AG20443 (cell line): ENCODE data around the gene P3R3URF.
"Not testable (repeated sequence)": the region's sequence is repeated elsewhere in the genome, so short reads cannot be mapped to it uniquely, and the experiment has no call there.

Source experiments
- DNase-seq: peaks from one replicate; pipeline ENCODE4 v3.0.0; 2012; ENCODE audit warnings: low spot score, mixed read lengths

The P3R3URF gene

DNA sequence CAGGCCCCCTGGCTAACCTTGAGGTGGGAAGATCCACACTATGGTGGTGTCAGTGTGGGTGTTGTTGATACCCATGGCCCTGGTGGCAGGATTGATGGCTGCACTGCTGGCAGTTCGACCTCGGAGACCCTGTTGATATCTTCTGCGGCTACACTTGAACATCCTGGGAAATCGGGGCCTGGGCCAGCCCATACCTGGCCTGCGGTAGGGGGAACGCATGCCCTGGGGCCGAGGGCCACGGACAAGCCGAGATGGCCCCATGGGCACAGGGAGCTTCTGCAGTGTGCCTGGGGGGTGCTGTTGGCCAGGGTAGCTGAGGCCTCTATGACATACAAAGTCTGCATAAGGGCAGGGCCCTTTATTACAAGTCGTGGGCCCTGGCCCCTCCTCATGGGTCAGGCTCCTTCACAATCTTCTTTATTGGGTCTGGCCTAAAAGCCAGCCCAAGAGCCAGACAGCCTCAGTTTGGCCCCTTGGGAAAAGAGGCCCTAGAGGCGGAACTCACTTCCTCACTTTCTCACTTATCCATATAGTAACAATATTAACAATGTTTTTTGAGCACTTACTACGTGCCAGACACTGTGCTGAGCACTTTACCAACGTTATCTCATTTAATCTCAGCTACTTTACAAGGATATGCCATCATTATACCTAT is at the start of gene P3R3URF:
P3R3URF (minus strand) TSS at position 278 of the 655 bp plus-strand sequence; CDS start at position 261, 17 bp downstream.
- no peak for DNase-seq

DNA sequence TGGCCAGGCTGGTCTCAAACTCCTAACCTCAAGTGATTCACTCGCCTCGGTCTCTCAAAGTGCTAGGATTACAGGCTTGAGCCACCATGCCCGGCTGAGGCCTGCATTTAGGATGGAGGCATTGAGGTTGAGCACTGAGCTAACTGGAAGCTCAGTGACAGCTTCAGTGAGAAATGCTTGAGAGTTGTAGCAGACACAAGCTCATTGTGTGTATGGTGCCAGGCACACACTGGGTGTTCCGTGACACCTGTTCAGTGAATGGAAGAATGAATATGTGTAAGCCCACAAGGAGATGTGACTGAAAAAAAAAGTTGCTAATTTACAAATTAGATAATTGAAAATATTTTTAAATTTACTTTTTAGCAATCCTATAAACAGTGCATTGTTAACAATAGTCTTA is 48.7 kb upstream of the P3R3URF start:
- DNase-seq = no peak

DNA sequence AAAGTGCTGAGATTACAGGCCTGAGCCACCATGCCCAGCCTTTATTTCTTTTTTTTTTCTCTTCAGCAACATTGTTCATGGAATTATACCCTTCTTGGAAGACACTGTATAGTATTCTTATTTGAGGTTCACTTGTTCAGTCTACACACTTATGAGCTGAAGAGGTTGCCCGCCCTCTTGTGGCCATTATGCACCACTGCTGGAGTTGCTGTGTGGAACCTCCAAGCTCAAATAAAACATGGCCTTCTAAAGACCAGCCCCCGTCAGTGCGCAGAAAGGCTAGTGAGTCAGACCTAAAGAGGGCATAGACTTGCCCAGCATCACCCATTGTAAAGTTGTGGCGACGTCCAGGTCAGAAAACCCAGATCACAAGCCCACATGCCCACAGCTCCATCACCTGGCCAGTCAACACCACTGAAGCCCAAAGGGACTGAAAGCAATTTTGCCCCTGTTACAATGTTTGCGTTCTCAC is 47.2 kb upstream of the P3R3URF start:
- peak; percentile 82 for DNase-seq

DNA sequence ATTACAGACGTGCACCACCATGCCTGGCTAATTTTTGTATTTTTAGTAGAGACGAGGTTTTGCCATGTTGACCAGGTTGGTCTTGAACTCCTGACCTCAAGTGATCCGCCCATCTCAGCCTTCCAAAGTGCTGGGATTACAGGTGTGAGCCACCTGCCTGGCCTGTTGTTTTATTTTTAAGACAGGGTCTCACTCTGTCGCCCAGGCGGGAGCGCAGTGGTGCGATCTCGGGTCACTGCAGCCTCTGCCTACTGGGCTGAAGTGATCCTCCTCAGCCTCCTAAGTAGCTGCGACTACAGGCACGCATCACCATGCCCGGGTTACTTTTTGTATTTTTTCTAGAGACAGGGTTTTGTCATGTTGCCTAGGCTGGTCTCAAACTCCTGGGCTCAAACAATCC is 46.8 kb upstream of the P3R3URF start:
- not testable (repeated sequence) for DNase-seq

DNA sequence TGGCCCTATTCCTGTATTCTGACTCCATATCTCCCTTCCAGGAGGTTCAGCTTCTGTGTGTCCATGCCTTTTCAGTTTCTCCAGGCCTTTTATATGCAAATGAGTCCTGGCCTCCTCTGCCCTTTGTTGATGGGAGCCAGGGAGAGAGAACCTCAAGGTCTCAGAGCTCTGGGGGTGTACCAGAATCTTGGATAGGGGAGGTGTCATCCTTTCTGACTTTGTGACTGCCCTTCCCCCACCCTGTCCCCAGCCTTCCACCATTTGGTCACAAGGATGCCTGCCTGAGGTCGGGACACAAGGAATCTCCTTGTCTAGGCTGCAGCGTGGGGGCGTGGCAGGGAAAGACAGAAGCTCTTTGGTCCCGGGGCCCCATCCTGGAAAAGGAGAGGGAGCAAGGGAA is 45.5 kb upstream of the P3R3URF start:
- DNase-seq = no peak

DNA sequence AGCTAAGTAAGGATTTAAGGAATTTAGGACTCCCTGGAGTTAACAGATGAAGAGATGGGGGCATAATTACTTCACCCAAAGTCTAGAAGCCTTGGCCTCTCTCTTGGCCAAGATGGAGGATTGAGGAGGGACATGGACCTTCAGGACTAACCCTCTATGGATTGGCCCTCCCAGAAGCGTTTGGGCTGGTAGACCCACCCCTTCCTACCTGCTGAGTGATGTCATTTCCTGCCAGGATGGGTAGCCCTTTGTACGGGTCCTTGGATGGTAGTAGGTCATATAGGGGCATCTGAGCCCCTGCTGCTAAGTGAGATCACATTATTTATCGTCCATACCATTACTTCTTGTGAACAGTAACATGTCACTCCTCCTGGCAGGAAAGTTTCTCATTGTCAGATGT is 44.5 kb upstream of the P3R3URF start:
- no peak for DNase-seq

DNA sequence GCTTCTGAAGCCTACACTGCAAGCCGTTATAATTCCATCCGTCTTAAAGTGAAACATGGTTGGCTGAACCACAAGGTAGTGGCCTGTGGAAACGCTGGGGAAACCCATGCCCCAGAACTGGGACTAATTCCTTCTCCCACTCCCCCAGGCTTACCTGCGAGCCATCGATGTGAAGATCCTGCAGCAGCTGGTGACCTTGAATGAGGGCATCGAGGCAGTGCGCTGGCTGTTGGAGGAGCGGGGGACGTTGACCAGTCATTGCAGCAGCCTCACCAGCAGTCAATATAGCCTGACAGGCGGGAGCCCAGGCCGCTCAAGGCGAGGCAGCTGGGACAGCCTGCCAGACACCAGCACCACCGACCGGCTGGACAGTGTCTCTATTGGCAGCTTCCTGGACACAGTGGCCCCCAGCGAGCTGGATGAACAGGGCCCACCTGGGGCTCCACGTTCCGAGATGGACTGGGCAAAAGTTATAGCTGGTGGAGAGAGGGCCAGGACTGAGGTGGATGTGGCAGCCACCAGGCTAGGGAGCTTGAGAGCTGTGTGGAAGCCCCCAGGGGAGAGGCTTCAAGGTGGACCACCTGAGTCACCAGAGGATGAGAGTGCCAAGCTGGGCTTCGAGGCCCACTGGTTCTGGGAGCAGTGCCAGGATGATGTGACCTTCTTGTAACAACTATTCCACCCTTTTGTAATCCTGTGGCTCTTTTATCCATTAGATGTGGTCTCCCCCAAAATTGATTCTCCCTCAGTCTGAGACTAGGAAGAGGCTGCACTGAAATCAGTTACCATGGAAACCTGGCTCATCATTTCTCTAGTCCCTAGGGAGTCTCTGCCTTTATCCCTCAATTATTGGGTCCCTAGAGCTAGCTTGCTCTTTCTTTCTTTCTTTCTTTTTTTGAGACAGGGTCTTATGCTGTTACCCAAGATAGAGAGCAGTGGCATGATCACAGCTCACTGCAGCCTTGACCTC is 43.5 kb upstream of the P3R3URF start:
- no peak for DNase-seq

DNA sequence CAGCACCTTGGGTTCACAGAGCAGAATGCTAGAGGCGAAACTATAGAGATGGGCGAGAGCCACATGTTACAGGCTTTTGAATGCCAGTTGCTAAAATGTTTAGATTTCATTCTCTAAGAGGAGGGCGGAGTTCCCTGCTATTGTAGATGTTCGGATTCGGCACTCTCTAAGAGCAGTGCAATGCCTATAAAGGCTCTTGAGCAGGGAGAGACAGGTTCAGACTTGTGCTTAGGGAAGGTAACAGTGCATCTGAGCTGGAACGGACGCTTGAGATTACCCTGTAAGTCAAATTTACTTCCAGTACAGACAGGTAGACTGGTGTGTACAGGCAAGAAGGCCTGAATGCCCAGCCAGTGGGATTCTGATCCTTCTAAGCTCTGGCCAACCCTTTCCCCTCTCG is 42.2 kb upstream of the P3R3URF start:
- no peak for DNase-seq

DNA sequence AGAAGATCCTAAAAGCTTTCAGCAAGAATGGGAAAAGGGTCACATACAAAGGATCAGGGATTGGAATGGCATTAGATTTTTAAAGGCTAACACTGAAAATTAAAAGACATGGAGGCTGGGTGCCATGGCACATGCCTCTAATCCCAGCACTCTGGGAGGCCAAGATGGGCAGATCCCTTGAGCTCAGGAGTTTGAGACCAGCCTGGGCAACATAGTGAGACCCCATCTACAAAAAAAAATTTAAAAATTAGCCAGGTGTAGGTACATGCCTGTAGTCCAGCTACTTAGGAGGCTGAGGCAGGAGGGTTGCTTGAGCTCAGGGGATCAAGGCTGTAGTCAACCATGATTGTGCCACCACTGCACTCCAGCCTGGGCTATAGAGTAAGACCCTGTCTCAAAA is 39.2 kb upstream of the P3R3URF start:
- no peak for DNase-seq

DNA sequence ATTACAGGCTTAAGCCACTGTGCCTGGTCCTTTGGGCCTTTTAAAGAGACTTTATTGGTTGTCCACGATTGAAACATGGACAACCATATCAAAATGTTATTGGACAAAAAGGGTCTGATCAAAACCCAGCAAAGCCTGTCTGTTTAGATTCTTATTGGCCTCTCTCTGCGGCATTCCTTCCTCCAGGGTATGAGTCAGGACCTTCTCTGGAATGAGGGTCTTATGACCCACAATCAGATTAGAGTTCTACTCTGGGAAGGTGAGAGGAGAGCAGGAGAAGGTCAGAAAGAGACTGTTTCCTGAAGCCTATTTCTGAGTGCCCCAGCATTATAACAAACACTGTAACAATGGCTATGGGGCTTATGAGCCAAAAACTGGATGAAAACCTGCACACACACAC is 34.8 kb upstream of the P3R3URF start:
- no peak for DNase-seq

DNA sequence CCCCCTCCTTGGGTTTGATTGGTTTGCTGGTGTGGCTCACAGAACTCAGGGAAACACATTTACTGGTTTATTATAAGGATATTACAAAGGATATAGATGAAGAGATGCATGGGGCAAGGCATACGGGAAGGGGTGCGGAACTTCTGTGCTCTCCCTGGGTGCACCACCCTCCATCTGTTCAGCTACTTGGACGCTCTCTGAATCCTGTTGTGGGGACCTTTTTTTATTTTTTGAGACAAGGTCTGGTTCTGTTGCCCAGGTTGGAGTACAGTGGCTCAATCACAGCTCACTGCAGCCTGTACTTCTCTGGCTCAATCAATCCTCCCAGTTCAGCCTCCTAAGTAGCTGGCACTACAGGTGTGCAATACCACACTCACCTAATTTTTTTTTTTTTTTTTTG is 34.3 kb upstream of the P3R3URF start:
- no peak for DNase-seq

DNA sequence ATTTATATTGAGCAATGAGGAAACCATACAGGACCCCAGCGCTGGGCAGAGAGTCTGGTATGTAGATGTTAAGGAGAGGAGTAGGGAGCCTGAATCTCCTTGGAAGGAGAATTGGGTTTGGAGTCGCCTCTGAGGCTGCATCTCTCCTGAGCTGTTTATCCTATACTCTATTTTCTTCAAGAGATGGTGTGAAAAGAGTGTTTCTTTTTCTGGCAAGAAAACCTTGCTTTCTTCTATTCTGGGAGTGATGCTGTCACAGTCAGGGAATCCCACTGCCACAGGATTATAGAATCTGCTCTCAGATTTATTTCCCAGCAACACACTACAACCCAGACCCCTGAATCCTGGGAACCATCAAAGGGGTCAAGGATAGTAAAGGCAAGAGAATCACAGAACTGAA is 30.1 kb upstream of the P3R3URF start:
- DNase-seq = no peak

DNA sequence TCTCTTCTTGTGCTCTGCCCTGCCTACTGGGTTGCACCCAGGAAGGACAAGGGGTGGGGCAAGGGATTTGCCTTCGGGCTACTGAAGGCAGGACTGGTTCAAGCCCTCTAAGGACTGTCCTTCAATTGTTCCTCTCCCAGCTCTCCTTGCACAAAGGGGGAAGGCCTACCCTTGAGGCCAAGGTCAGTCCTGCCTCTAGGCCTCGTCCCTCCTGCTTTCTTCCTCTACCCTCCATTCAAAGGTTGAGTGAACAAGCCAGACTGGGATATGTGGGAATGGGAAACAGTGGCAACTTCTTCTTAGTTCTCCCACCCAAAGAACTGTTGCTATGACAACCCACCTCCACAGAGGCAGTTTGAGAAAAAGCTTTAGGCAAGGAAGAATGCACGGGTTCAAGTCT is 29.5 kb upstream of the P3R3URF start:
- DNase-seq = no peak

DNA sequence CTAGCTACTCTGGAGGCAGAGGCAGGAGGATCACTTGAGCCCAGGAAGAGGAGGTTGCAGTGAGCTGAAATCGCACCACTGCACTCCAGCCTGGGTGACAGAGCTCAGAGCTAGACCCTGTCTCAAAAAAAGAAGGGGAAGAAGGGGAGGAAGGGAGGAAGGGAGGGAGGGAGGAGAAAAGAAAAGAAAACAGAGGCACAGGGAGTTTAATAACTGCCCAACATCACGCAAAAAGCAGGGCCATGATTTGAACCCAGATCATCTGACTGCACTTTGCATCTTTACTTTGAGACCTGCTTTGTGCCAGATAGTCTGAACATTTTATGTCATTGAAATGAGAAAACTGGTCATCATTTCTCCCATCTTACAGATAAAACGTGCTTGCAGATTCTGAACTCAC is 28.9 kb upstream of the P3R3URF start:
- no peak for DNase-seq

DNA sequence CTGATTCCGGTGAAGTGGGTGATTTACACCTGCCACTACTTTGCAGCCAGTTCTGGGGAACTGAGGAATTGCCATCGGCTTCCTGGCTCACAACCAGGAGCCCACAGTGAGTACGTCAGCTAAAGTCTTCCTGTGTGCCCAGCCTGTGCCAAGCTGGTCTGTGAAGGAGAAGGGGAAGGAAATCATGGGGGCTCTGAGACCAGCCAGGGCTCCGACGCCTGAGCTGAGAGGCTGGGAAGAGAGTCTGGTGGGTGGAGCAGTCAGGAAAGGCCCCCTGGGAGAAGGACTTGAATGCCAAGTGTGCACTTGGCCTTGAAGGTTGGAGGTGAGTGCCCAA is 28.1 kb upstream of the P3R3URF start:
- DNase-seq = no peak

DNA sequence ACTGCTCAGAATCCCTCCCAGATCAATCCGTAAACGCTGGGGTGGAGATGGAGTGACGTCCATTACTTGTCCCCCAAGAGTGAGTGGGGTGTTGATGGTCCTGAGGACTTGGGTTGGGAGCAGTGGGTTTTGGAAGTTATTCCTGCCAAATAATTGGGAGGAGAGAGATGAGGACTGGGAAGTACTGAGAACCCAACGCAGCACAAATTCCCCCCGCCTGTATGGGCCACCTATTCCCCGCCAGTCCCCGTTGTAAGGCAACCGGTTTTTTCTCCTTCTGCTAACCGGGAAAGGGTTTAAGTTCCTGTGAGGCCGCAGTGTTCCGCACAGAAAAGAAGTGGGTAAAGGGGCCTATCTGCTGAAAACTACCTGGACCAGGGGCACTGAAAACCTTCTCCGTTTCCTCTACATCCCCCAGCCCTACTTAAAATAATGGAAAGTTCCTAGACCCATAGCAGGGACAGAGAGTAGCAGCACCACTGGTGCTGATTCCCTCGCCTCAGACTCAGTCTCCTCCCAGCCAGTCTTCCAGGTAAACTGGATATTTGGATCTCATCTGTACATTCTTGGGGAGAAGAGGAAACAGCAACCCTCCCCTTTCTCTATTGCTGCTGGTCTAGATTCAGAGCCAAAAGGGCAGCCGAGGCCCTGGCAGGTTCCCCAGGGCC is 27.6 kb upstream of the P3R3URF start:
- DNase-seq = peak; percentile 39

DNA sequence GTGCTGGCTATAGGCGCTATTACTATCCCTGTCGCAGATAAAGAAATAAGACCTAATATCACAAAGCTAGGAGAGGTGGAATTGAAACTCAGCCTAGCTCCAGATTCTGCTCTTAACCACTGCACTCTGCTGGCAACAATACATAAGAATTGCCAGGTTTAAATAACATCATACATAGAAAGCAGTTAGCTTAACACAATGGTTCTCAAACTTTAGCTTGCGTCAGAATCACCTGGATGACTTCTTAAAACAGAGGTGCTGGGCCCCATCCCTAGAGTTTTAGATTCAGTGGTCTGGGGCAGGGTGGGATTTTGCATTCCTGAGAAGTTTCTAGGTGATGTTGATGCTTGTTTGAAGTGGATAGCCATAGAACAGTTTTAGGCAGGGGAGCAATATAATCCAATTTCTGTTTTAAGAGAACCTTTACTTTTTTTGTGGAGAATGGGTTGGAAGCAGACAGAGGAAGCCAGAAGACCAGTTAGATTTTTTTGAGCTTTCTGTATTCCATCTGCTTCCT is 23.0 kb upstream of the P3R3URF start:
- DNase-seq = no peak

DNA sequence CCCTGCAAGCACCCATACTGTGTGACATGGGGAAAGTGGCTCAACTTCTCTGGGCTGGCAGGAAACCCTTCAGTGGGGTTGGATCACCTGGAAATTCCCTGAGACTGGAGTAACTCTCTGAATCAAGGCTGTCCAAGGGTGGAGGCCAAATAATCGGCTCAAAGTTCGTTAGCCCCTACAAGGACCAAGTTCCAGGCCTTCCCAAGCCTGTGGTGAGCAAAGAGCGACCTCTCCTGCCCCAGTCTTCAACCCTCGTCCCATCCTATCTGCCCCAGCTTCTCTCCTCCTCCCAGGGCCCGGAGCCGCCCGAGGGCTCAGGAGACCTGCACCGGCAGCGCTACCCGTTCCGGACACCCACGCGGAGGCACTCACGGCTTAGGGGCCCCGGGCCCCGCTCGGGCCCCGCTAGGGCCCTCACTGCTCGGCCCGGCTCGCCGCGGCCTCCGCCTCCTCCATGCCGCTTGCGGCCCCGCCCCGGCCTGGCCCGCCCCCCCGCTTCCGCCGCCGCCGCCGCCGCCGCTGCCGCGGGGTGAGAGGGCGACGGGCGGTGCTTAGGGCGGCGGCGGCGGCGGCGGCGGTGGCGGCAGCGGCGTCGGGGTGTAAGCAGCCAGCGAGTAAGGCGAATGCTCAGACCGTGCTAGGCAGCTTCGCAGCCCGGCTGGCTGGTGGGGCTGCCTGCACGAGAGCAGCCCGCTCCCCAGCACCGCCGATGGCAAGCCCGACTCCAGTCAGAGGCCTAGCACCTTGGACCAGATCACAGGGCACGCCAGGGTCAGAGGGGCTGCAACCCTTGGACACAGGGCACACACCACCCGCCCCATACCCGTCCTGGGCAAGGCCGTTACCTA is 21.9 kb upstream of the P3R3URF start, which contains the start of gene POMGNT1:
POMGNT1 (minus strand) TSS at position 471 of the 848 bp plus-strand sequence. CDS start 613 bp downstream, outside the sequence.
- peak; percentile 96 for DNase-seq

DNA sequence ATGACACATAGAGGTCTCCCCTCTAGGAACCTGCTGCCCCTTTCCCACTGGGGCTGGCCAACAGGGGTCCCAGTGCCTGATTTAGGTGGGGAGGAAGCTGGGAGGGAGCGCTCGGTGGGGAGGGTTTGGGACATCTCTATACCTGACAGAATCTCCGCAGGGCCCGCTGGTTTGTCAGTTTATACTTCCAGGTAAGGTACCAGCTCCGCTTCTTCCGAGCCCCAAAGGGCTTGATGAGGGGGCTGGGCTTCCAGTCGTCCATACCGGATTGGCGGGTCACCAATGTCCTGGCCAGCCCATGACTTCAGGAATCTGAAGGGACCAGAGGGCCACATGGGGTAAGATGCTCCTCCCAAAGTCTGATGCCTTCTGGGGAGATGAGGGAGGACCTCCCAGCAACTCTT is 21.3 kb upstream of the P3R3URF start:
- no peak for DNase-seq

DNA sequence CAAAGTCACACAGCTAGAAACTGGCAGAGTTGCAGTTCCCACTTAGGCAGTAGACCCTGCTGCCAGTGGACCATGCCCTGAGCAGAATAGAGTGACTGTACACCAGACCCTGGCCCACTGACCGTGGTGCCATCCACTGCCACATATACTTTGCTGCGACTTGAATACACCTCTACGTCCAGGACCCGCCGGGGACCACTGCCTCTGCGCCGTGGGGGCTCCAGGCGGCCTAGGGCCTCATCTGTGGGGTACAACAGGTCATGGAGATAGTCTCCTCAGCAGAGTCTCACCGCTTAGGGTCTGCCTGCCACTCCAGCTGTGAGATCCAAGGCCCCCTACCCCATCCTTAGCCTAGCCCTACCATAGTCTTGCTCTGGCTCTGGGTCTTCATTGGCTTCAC is 20.3 kb upstream of the P3R3URF start:
- DNase-seq = no peak

DNA sequence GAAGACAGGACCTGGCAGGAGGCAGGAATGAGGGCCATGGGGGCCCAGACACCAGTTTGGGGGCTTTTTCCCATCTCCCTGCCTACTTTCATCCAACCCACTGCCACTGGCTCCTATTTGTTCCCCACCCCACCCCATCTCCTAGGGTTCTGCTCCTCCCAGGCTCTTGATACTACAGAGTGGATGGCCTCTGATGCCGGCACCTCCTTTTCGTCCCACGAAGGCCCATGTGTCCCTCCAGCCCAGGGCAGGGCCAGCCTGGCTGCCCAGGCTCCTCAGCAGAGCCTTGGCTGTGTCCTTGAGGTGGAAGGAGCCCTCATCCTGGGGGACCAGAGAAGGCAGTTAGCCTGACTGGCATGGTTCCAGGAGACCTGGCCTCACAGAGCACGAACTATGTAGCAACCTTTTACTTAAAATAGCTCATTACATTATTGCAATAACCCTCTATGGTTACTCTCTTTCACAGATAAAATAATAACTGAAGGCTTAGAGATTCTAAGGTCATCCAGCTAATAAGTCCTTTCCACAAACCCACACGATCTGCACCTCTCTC is 18.4 kb upstream of the P3R3URF start:
- DNase-seq = no peak
